Hypothalamus (tissue), 51 donors: Measurements from ENCODE around the gene MARCHF10.

Experiments used
- DNase-seq, 51 donors: peaks; one replicate each; lab custom pipeline; 2025; lab: John Stamatoyannopoulos, UW

Gene MARCHF10

GRCh38 chr17:62681939-62682381, 126.2 kb downstream of the MARCHF10 start:
- DNase-seq = peak in 23 of 51 donors; percentile 11 to 77 (median 41)

- no peak for DNase-seq
These were observed 126.8 kb downstream of the MARCHF10 start for GRCh38 chr17:62681061-62681938.

DNA sequence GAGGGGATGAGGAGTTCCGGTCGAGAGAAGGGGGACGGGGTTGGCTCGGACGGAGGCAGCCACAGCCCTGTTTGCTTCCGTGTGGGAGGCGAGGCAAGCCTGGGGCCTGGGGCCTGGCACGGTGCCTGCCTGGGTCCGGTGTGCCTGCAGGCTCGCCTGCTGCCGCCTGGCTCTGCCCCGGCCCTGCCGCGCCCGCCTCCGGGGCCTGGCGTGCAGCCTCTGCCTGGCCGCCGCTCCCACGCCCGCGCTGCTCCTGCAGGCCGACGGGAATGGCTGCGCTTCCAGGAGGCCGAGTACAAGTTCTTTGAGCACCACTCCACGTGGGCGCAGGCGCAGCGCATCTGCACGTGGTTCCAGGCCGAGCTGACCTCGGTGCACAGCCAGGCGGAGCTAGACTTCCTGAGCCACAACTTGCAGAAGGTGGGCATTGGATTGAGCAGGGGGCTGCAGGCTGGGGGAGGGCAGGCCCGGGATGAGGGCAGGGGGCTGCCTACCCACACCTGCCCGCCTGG, 127.5 kb downstream of the MARCHF10 start:
- peak in 16 of 51 donors; percentile 14 to 61 (median 36) for DNase-seq

- no peak for DNase-seq
These were observed 128.2 kb downstream of the MARCHF10 start for GRCh38 chr17:62679866-62680377.

- DNase-seq = no peak
These were observed 129.7 kb downstream of the MARCHF10 start for GRCh38 chr17:62678214-62678919.

GRCh38 chr17:62676952-62677596, 131.0 kb downstream of the MARCHF10 start:
- peak in 11 of 51 donors; percentile 8 to 34 (median 21) for DNase-seq

DNA sequence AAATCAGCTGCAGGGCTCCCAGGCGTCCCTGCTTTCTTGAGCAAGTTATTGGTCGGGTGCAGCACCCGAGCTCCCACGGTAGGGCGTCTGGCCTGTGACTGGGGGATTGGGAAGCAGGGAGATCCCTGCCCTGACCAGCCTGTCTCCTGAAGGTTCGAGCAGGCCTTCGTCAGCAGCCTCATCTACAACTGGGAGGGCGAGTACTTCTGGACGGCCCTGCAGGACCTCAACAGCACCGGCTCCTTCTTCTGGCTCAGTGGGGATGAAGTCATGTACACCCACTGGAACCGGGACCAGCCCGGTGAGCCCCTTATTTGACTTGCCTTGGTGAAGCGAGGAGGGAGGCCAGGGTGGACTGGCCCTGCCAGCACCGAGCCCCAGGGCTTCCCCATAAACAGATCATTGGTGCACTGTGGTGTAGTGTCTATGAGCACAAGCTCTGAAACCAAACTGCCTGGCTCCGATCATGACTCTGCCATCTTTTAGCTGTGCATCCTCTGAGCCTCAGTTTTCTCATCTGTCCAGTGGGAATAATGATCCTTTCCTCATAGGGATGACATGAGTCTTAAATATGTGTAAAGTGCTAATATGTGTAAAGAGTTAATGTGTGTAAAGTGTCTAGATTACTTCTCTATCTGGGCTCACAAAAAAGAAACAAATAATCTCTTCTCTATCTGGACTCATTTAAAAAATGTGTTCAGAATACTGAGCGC, 131.7 kb downstream of the MARCHF10 start:
- DNase-seq = no peak

DNA sequence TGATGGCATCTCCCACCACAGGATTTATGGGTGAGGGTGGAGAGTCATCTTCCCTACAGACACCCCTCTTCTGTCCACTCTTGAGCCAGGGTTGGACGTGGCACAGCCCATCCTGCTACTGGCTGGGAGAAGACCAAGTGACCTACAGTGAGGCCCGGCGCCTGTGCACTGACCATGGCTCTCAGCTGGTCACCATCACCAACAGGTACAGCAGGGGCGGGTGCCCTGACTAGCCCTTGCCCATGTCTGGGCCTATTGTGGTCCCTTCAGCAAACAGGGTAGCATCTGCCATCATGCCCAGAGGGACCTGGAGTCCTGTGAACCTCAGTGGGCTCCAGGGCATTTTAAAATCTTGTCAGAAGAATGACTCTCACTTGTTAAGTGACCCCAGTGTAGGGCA, 132.4 kb downstream of the MARCHF10 start:
- DNase-seq = no peak

DNA sequence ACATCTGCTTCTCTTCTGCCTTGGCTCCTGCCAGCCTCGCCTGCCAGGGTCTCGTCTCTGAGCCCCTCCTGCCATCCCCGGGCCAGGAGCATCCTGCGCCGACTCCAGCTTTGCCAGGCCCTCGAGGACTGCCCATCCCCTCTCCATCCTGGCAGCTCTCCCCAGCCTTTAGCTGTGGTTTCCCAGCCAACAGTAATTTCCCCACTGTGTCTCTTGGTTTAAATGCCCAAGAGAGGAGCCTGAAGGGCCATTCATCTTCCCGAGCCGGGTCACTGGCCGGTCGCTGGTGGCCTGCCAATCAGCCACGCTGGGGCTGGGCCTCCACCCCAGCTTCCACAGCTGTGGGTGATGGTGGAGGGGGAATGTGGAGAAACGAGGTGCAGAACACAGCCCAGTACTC, 132.9 kb downstream of the MARCHF10 start:
- DNase-seq = peak in 38 of 51 donors; percentile 10 to 79 (median 56)

- DNase-seq = no peak
These were observed 133.3 kb downstream of the MARCHF10 start for GRCh38 chr17:62674841-62675240.

DNA sequence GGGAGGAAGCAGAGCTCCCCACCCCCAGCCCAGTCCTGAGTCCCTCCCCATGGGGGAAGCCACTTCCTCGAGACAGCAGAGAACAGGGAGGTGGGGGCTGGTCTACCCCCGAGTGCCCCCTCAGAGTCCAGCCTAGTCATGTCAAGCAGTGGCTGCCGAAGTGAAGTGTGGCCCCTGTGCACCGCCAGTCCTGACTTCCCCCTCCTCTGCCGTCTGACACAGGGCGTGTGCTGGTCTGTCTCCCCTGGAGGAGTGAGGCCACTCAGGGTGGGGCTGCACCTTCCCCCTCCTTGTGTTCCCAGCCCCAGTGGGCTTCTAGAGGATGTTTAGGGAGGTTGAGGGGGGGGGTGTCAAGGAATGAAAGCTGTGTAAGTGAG, 133.8 kb downstream of the MARCHF10 start:
- no peak for DNase-seq

GRCh38 chr17:62673614-62674362, 134.3 kb downstream of the MARCHF10 start:
- DNase-seq = no peak

DNA sequence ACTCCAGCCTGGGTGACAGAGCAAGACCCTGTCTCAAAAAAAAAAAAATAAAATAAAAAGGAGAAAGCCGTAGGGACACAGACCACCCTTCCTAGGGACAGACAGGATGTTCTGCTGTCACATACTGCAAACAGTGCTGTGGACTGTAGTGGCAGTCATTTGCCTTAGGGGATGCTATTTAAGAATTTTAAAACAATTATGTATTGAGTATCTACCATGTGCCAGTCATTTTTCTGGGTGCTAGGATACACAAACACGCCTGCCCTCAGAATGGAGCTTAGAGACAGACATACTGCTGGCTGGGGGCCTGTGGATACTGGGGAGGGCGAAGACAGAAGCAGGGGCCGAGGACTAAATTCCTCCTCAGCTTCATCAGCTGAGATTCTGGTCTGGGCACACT, 135.2 kb downstream of the MARCHF10 start:
- DNase-seq = no peak

GRCh38 chr17:62671553-62671952, 136.6 kb downstream of the MARCHF10 start:
- DNase-seq = no peak

GRCh38 chr17:62670202-62670821, 137.8 kb downstream of the MARCHF10 start:
- DNase-seq = peak in 3 of 51 donors; percentile 15 to 27 (median 19)

GRCh38 chr17:62668091-62668804, 139.9 kb downstream of the MARCHF10 start:
- DNase-seq = no peak

DNA sequence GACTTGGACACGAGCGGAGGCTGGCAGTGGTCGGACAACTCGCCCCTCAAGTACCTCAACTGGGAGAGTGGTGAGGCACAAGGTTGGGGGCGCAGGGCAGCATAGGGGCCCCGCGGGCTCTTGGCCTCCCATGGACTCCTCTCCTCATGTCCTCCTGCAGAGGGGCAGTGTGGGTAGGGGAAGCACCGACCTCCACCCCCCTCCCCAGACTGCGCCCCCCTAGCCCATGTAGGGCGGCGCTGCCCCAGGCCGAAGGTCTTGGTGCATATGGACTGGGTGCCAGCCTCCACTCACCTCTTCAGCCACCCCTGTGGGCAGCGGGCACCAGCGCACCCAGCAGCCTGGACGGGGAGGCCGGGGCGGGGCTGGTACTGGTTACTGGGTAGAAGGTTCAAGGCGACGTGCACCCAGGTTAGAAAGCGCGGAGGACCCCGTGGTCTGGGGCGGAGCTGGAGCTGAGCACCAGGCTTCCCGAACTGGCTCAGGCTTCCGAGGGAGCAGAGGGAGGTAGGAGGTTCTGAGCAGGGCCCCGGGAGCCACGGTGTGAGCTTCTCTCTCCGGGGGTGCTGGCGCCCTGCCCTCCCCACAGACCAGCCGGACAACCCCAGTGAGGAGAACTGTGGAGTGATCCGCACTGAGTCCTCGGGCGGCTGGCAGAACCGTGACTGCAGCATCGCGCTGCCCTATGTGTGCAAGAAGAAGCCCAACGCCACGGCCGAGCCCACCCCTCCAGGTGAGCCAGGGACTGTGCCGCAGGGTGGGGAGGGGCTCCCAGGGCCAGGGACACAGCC, 141.1 kb downstream of the MARCHF10 start:
- DNase-seq = no peak
